Measurements from ENCODE around the gene SHOX.
"Not testable (repeated sequence)": the region's sequence is repeated elsewhere in the genome, so short reads cannot be mapped to it uniquely, and the experiment has no call there.

Gene SHOX

GRCh38 chrX:614136-614535 lies 16.5 kb upstream of the SHOX start:
- Histone ChIP-seq H3K4me1 (no peaks in the 10 kb centered on the region), H3K4me2 (no peak overlapping the region), H3K9me3 (peaks cover 27% of the 10 kb centered on the region), H3K27ac (no peak overlapping the region), H3K36me3 (no peaks in the 10 kb centered on the region), H3K9ac (no peak overlapping the region), H4K20me1 (no peaks in the 10 kb centered on the region), H3K27me3 (no peaks in the 10 kb centered on the region), H3K4me3 (no peak overlapping the region)
- no peak for TF ChIP-seq Cebpa-rat (IDR thresholded peaks at IDR 0.05)

- no peak for TF ChIP-seq Cebpa-rat (IDR thresholded peaks at IDR 0.05)
- Histone ChIP-seq H4K20me1 (peaks cover 5% of the 10 kb centered on the region; the same call in 1 of the 2 replicates), H3K9me3 (0 out of 2 replicates have a peak, but pooled peaks cover 2% of the 10 kb centered on the region), H3K4me2 (no peak overlapping the region), H3K27ac (no peak overlapping the region), H3K27me3 (peaks cover 28% of the 10 kb centered on the region), H3K4me1 (no peaks in the 10 kb centered on the region), H3K4me3 (no peak overlapping the region), H3K36me3 (no peaks in the 10 kb centered on the region), H3K9ac (no peak overlapping the region)
These were observed 13.2 kb upstream of the SHOX start for GRCh38 chrX:617401-617800.

- no peaks in the 10 kb centered on the region for H3K4me1 ChIP-seq
- no peak for TF ChIP-seq Cebpa-rat (IDR thresholded peaks at IDR 0.05)
- H3K9ac ChIP-seq = no peak overlapping the region
- H3K27ac ChIP-seq = no peak overlapping the region
- peaks cover 33% of the 10 kb centered on the region for H3K27me3 ChIP-seq
- peaks cover 5% of the 10 kb centered on the region; the same call in 1 of the 2 replicates for H4K20me1 ChIP-seq
- H3K4me3 ChIP-seq = no peak overlapping the region
- H3K36me3 ChIP-seq = no peaks in the 10 kb centered on the region
- H3K9me3 ChIP-seq = no peaks in the 10 kb centered on the region
- H3K4me2 ChIP-seq = no peak overlapping the region
These were observed 12.7 kb upstream of the SHOX start for GRCh38 chrX:617891-618290.

GRCh38 chrX:618304-618703 lies 12.3 kb upstream of the SHOX start:
- H3K36me3 ChIP-seq, H3K27ac ChIP-seq, H3K4me1 ChIP-seq, H3K9me3 ChIP-seq, H3K4me2 ChIP-seq, H3K9ac ChIP-seq, H4K20me1 ChIP-seq, H3K4me3 ChIP-seq: not testable (repeated sequence)
- H3K27me3 ChIP-seq = peaks cover 37% of the 10 kb centered on the region

GRCh38 chrX:618761-619450 lies 11.7 kb upstream of the SHOX start:
- Histone ChIP-seq H3K9me3 (0 out of 2 replicates have a peak, but pooled peaks cover 4% of the 10 kb centered on the region), H3K36me3 (no peaks in the 10 kb centered on the region), H3K27ac (no peak overlapping the region), H4K20me1 (peaks cover 5% of the 10 kb centered on the region; the same call in 1 of the 2 replicates), H3K4me2 (no peak overlapping the region), H3K4me3 (no peak overlapping the region), H3K9ac (no peak overlapping the region), H3K27me3 (peaks cover 43% of the 10 kb centered on the region), H3K4me1 (no peaks in the 10 kb centered on the region)
- no peak for TF ChIP-seq Cebpa-rat (IDR thresholded peaks at IDR 0.05)

- Histone ChIP-seq H3K27ac (no peak overlapping the region), H3K36me3 (no peaks in the 10 kb centered on the region), H4K20me1 (peaks cover 5% of the 10 kb centered on the region; the same call in 1 of the 2 replicates), H3K27me3 (peaks cover 48% of the 10 kb centered on the region), H3K9me3 (0 out of 2 replicates have a peak, but pooled peaks cover 9% of the 10 kb centered on the region), H3K9ac (no peak overlapping the region), H3K4me3 (no peak overlapping the region), H3K4me1 (no peaks in the 10 kb centered on the region), H3K4me2 (no peak overlapping the region)
- no peak for TF ChIP-seq Cebpa-rat (IDR thresholded peaks at IDR 0.05)
These were observed 11.2 kb upstream of the SHOX start for GRCh38 chrX:619451-619811.

GRCh38 chrX:619812-620531 lies 10.6 kb upstream of the SHOX start:
- no peak overlapping the region for H3K4me3 ChIP-seq
- H4K20me1 ChIP-seq = peaks cover 5% of the 10 kb centered on the region; the same call in 1 of the 2 replicates
- H3K9me3 ChIP-seq = 0 out of 2 replicates have a peak, but pooled peaks cover 10% of the 10 kb centered on the region
- H3K4me1 ChIP-seq = no peaks in the 10 kb centered on the region
- no peak overlapping the region for H3K4me2 ChIP-seq
- H3K9ac ChIP-seq = no peak overlapping the region
- H3K27me3 ChIP-seq = peaks cover 51% of the 10 kb centered on the region
- no peaks in the 10 kb centered on the region for H3K36me3 ChIP-seq
- no peak overlapping the region for H3K27ac ChIP-seq
- no peak for TF ChIP-seq Cebpa-rat (IDR thresholded peaks at IDR 0.05)

GRCh38 chrX:621705-622503 lies 8.7 kb upstream of the SHOX start:
- H3K4me2 ChIP-seq = no peak overlapping the region
- H3K27ac ChIP-seq = no peak overlapping the region
- H4K20me1 ChIP-seq = peaks cover 7% of the 10 kb centered on the region; the same call in 1 of the 2 replicates
- no peaks in the 10 kb centered on the region for H3K36me3 ChIP-seq
- no peaks in the 10 kb centered on the region; the same call in 1 of the 2 replicates for H3K4me1 ChIP-seq
- H3K27me3 ChIP-seq = peaks cover 65% of the 10 kb centered on the region
- 0 out of 2 replicates have a peak, but pooled peaks cover 10% of the 10 kb centered on the region for H3K9me3 ChIP-seq
- TF ChIP-seq Cebpa-rat (IDR thresholded peaks at IDR 0.05) = no peak
- no peak overlapping the region for H3K4me3 ChIP-seq
- H3K9ac ChIP-seq = no peak overlapping the region

- not testable (repeated sequence) for H3K4me3 ChIP-seq
- peaks cover 74% of the 10 kb centered on the region for H3K27me3 ChIP-seq
These were observed 7.8 kb upstream of the SHOX start for GRCh38 chrX:622802-623201.

GRCh38 chrX:623268-623598 lies 7.4 kb upstream of the SHOX start:
- Histone ChIP-seq H3K9ac (no peak overlapping the region), H3K4me2 (no peak overlapping the region), H3K27me3 (peaks cover 78% of the 10 kb centered on the region), H3K27ac (no peak overlapping the region), H3K4me3 (no peak overlapping the region), H4K20me1 (peaks cover 17% of the 10 kb centered on the region; the same call in 1 of the 2 replicates), H3K36me3 (no peaks in the 10 kb centered on the region), H3K9me3 (0 out of 2 replicates have a peak, but pooled peaks cover 10% of the 10 kb centered on the region), H3K4me1 (peaks cover 12% of the 10 kb centered on the region)
- no peak for TF ChIP-seq Cebpa-rat (IDR thresholded peaks at IDR 0.05)

More at GRCh38 chrX:622802-623201, 7.8 kb upstream of the SHOX start:
- peaks cover 16% of the 10 kb centered on the region; the same call in 1 of the 2 replicates for H4K20me1 ChIP-seq
- H3K27ac ChIP-seq, H3K4me2 ChIP-seq, H3K4me1 ChIP-seq, H3K9ac ChIP-seq, H3K36me3 ChIP-seq, H3K9me3 ChIP-seq: not testable (repeated sequence)
